Measurements from ENCODE around the gene TRANK1.

Gene TRANK1

DNA sequence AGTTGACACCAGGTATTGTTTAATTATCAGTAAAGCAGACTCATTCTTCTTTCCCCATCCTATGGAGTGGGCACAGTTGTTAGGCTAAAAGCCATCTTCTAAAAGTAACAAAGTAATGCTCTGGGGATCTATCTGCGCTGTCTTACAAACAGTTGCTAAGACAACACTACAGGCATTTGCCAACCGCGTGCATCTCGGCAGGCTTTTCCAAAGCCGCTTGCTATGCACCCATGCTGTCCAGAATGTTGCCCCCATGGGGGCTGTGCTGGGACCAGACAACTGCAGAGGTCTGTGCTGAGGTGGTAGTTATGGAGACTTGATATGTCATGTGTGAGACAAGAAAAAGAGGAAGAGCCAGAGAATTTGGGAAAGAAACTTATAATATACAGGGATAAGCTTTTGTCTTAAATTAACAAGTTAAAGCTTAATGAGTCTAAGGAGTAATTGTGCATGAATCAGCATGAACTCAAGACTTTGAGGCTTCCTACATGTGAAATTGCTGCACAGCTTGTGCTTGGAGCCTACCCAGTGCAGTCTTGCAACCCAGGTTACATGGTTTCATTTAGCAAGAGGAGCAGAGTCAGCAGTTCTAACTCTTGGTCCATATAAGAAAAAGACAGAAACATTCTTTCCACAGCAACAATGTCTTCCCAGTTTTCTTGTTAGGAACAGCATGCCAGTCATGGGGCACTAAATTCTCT, 141.6 kb downstream of the TRANK1 start:
- DNase-seq (ENCODE audit: low spot score): no peak

GRCh38 chr3:36800533-36801116, 144.2 kb downstream of the TRANK1 start:
- DNase-seq (ENCODE audit: low spot score): no peak

- no peak for DNase-seq (ENCODE audit: low spot score)
Measured at GRCh38 chr3:36796881-36797280, 148.0 kb downstream of the TRANK1 start.

GRCh38 chr3:36796161-36796560, 148.7 kb downstream of the TRANK1 start:
- no peak for DNase-seq (ENCODE audit: low spot score)

- no peak for DNase-seq (ENCODE audit: low spot score)
Measured at GRCh38 chr3:36795622-36796021, 149.2 kb downstream of the TRANK1 start.

GRCh38 chr3:36792342-36792741, 152.5 kb downstream of the TRANK1 start:
- peak; percentile 64 for DNase-seq (ENCODE audit: low spot score)

- no peak for DNase-seq (ENCODE audit: low spot score)
Measured at GRCh38 chr3:36790765-36791164, 154.1 kb downstream of the TRANK1 start.

GRCh38 chr3:36786921-36787890, 157.6 kb downstream of the TRANK1 start:
- no peak for DNase-seq (ENCODE audit: low spot score)

DNA sequence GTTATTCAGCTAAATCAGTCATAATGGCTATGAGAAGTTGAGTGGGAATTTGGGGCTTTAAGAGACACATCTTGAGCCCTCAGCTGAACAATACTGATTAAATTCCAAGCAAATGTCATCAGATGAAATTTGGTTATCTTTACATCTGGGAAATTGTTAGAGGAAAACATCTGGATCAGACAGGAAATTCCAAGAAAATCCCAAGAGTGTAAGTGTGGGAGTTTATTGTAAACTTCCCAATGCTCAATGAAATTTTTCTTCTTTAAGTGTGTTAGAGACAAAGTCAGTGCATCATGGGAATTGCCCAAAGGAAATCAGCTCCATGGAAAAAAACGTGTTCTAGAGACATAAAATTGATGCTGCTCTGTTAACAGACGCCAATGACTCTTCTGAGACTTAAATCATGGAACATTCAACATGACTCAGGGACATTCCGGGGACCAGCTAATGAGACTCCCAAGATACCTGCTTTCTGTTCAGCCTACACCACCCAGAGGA, 160.7 kb downstream of the TRANK1 start:
- no peak for DNase-seq (ENCODE audit: low spot score)

GRCh38 chr3:36777424-36778218, 167.2 kb downstream of the TRANK1 start:
- no peak for DNase-seq (ENCODE audit: low spot score)

Data from NAMALWA (cell line).